ENCODE data around the gene KRTAP4-8.
"Not testable (repeated sequence)": the region's sequence is repeated elsewhere in the genome, so short reads cannot be mapped to it uniquely, and the experiment has no call there.

Gene KRTAP4-8

DNA sequence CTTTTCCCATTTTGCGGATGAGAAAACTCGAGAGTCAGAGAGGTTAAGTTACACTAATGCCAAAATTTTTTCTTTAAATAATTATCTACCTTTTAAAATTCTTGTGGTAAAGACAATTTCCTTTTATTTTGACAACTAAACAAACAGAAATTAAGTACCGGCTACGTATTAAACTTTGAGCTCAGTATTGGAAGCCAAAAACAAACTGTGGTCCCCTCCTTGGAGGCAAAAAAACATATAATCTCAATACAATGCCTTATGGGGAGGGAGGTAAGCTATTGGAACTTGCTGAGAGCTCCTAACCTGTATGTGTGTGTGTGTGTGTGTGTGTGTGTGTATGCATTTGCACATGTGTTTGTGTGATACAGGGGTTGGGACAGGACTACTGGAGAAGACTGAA lies 34.5 kb downstream of the KRTAP4-8 start:
- no peak for DNase-seq

DNA sequence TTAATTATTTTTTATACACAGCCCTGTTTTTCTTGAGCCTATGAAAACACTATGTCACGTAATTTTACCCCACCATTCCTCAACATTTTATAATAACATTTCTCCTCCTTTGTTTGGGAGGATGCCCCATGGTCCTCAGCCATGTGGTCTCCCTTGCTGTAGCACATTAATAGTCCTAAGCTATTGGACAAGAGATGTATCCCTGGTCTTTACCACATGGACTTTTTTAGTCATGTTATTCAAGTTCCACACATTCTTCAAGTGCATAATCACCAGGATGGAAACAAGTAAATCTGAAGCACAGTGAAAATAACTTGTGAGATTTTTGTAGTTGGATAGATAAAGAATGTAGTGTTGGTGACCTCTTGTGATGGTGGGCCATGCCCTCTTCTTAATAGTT lies 36.0 kb downstream of the KRTAP4-8 start:
- DNase-seq: no peak

DNA sequence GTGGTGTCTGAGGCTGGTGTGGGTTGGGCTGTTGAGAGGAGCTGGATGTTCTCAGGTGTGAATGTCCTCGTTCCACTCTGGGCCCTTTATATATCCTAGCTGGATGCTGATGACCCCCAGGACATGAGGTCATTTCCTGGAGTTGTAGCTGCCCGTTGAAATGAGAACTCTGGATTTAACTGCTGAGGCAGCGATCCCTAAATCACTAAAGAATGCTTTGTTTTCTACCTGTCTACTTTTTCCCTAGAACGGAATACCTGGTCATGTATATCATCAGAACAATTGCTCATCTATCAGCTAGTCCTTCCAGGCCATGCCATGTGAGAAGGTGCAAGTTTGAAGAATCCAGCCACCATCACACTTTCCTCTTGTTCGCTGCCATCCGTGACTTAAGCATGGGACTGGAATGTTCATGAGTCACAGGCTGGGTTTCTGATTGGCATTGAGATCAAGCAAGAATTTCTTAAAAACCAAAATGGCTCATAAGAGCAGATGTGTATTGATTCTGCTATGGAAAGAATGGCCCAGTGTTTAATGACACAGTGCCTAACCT lies 37.8 kb downstream of the KRTAP4-8 start, which contains the start of gene KRTAP2-3:
Gene KRTAP2-3 (minus strand): TSS at position 63 of the 553 bp plus-strand sequence. CDS start 64 bp downstream, outside the sequence.
- no peak for DNase-seq

DNA sequence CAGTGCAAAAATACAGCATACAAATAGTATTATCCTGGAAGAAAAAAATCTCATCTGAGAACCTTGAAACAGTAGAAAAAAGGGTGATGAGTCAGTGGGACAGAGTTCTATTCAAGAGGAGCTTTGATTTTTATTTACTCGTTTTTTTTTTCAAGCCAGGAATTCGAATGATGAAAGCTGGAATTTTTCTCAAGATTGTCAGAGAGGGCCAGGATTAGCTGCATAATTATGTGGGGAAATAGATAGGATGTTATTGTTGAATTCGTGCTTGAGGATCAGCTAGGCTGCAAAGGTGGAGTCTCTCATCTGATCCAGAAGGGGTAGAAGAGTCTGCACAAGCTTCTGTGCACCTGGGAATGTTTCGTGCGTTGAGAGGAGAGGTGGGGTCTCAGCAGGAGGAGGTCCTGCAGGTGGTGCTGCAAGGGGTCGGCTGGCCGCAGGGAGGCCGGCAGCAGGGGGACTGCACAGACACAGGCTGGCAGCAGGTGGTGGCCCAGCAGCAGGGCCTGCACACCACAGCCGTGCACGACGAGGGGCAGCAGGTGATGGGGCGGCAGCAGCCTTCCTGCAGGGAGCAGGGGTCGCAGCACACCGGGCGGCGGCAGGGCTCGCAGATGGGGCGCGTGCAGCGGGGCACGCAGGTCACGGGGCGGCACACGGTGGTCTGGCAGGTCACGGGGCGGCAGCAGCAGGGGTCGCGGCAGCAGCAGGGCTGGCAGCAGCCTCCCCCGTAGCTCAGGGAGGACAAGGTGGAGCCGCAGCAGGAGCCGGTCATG lies 38.5 kb downstream of the KRTAP4-8 start:
- not testable (repeated sequence) for DNase-seq

DNA sequence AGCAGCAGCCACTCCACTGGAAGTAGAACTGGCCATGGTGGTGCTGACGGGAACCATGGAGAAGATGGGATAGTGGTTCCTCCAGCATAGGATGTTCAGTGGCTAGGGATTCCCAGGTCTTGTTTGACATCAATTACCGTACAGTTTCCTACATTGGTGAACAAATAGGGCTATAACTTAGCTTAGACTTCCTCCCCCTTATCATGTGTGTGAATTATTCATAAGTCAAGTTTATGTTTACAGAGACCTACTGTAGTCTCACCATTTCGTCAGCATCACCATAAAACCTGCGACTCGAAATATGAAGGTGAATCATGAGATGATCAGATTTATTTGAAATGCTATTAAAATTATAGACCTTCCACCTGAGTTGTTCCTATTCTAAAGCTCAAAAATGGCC lies 39.2 kb downstream of the KRTAP4-8 start:
- DNase-seq: no peak

DNA sequence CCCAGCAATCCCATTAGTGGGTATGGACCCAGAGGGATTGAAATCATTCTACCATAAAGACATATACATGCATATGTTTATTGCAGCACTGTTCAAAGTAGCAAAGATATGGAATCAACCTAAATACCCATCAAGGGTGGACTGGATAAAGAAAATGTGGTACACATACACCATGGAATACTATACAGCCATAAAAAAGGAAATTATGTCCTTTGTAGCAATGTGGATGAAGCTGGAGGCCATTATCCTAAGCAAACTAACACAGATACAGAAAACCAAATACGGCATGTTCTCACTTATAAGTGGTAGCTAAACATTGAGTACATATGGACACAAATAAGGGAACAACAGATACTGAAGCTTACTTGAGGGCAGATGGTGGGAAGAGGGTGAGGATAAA lies 40.4 kb downstream of the KRTAP4-8 start:
- no peak for DNase-seq

DNA sequence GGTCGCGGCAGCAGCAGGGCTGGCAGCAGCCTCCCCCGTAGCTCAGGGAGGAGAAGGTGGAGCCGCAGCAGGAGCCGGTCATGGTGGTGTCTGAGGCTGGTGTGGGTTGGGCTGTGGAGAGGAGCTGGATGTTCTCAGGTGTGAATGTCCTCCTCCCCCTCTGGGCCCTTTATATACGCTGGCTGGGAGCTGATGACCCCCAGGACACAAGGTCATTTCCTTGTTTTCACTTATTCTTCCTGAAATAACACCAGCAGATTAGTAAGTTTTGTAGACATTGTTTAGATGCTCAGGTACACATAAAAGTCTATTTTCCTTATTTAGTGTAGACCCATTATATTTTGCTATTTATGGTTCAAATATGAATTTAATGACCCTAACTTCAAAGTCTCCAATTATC lies 42.8 kb downstream of the KRTAP4-8 start, which contains the start of gene KRTAP2-2:
Gene KRTAP2-2 (minus strand): TSS at position 101 of the 400 bp plus-strand sequence. CDS start 19 bp downstream, at position 82.
- not testable (repeated sequence) for DNase-seq

DNA sequence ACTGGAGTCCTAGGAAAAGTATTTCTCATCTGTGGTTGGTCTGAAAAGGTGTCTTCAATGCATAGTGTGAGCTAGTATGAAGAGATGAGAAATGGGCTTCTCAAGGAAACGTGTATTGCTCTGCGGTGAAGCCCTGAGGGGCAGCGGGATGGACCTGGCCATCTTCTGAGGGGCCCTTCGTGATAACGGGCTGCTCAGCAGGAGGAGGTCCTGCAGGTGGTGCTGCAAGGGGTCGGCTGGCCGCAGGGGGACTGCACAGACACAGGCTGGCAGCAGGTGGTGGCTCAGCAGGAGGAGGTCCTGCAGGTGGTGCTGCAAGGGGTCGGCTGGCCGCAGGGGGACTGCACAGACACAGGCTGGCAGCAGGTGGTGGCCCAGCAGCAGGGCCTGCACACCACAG lies 43.4 kb downstream of the KRTAP4-8 start:
- not testable (repeated sequence) for DNase-seq

DNA sequence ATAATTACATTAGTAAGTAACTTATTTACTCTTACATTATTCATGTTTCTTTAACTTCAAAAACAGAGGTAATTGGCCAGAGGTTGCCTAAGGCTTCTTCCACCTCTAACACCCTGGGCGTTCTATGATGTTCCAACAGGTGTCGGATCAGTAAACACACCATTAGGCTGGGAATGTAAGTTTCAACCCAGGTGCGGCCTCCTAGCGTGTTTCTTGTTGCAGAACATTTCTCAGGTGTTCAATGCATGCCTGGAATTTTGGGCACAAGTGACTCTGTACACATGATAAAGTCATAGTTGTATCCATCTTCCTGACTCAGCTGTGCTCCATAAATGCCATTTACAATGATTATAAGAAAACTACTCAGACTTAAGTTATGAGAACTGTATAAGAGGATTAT lies 43.9 kb downstream of the KRTAP4-8 start:
- no peak for DNase-seq

DNA sequence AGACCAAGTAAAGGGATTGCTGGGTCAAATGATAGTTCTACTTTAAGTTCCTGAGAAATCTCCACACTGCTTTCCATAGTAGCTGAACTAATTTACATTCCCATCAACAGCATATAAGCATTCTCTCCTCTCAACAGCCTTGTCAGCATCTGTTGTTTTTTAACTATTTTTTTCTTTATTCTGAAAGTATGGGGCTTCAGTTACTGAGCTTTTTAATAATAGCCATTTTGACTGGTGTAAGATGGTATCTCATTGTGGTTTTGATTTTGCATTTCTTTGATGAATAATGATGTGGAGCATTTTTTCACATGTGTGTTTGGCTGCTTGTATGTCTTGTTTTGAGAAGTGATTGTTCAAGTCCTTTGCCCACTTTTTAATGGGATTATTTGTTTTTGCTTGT lies 45.4 kb downstream of the KRTAP4-8 start:
- no peak for DNase-seq

DNA sequence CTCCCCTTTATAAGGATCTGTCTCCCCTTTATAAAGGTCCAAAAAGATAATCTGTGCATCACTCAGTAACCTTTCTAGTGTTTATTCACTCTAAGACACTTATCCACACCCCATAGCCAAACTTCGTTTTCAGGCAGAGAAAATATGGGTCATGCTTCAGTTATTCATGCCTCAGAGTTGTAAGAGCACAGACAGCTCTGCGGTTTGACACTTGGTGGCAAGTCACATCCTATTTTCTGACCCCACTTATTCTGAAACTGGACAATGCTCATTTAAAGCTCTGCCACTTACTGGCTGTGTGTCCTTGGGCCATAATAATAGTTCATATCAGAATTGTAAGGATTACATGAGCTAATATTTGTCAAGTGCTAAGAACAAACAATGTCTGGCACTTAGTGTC lies 48.8 kb downstream of the KRTAP4-8 start:
- DNase-seq: no peak

DNA sequence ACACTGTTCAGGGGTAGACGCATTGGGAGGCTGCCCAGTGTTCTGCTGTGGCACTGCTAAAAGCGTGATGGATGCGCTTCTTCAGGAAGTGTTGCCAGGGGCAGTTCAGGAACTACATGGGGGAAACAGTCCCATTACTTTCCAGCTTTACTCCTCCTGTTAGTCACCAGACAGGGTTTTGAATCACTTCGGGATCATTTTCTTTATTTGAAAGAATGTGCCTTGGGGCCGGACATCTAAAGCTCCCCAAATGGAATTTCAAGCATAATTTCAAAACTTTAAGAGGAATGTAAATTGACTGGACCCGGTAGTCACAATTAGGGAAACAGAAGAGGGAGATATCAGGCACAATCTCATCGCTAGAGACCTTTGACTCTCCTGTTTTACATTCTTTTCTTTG lies 49.5 kb downstream of the KRTAP4-8 start:
- no peak for DNase-seq
